Cardiac fibroblast (primary cell): ENCODE data around the gene IL24.

Source experiments
- DNase-seq, 2 donors: peaks; one replicate each; pipeline versions ENCODE4 v3.0.0 to v3.0.0-alpha.2; 2010; ENCODE audit warnings: low read depth in 2 of 2
- H3K4me3 ChIP-seq, 2 donors: replicated peaks in 1 of 2; 1 replicate in 1 of 2; 2 replicates in 1 of 2; pipeline ENCODE4 v1.5.1; 2011; ENCODE audit warnings: low read depth in 2 of 2, low read length in 2 of 2, mild to moderate bottlenecking in 2 of 2, moderate library complexity in 1 of 2
- CTCF ChIP-seq: IDR thresholded peaks from one replicate; pipeline ENCODE4 v1.5.1; 2011; ENCODE audit warnings: low read depth, mild to moderate bottlenecking, low read length, inconsistent platforms

The IL24 gene

GRCh38 chr1:206949641-206950040 lies 52.4 kb downstream of the IL24 start:
- H3K4me3 ChIP-seq: no peak overlapping the region
- no peak for DNase-seq
- TF ChIP-seq CTCF: no peak

- no peak overlapping the region for H3K4me3 ChIP-seq
- no peak for TF ChIP-seq CTCF
- DNase-seq: no peak
Observed at GRCh38 chr1:206951318-206952100, 54.3 kb downstream of the IL24 start.

DNA sequence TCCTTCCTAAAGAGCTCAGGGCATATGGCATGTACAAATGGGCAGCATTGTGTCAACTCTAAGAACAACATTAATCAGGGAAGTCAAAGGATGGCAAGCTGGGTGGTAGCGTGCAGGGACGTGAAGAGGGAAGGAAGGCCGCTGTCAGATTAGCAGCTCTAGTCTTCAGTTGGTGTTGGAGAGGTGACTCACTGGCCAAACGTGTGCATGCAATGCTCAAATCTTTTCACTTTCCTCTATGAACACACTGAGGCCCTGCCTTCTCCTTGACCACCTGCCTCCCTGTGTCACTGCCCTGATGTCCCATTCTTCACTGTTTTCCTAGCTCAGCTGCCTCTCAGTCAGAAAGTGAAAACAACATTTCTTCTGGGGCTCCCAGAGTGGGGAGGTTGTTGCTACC lies 54.9 kb downstream of the IL24 start:
- H3K4me3 ChIP-seq: no peak overlapping the region
- TF ChIP-seq CTCF: no peak
- no peak for DNase-seq

- no peak overlapping the region for H3K4me3 ChIP-seq
- no peak for TF ChIP-seq CTCF
- no peak for DNase-seq
Observed at GRCh38 chr1:206953126-206953525, 55.9 kb downstream of the IL24 start.

DNA sequence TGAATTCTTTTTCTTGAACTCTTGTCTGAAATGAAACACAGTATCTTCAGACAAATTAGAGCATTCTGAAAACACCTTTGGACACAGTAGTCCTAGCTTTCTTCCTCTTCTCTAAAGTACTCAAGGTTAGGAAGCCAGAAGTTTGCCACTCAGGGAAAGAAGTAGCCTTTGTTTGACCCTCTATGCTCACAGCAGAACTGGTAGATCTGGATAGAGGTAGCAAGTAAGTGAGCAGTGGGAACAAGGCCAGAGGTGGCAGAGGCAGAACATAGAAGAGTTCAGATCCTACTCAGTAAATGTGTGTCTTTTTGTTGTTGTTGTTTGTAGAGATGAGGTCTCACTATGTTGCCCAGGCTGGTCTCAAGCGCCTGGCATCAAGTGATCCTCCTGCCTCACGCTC lies 56.4 kb downstream of the IL24 start:
- H3K4me3 ChIP-seq: no peak overlapping the region
- DNase-seq: no peak
- TF ChIP-seq CTCF: no peak
